Activated naive CD8-positive, alpha-beta T cell treated with anti-CD3 and anti-CD28 coated beads, Interleukin-2, amount 50 U/mL, for 24 hours (primary cell): ENCODE data around the gene PDE4DIP.
"Not testable (repeated sequence)": the region's sequence is repeated elsewhere in the genome, so short reads cannot be mapped to it uniquely, and the experiment has no call there.

Source experiments
- ATAC-seq: fragments of 150-1000 bp; cut with Tn5 transposase; one replicate; pipeline ENCODE4 v1.10.0; 2021
- DNase-seq: peaks from one replicate; pipeline ENCODE4 v3.0.0; 2021
- H3K27ac Mint-ChIP-seq: one replicate; pipeline ENCODE4 v1.8.0; 2021; ENCODE audit warnings: mild to moderate bottlenecking, mixed read lengths
- H3K27me3 Mint-ChIP-seq: one replicate; pipeline ENCODE4 v1.8.0; 2021; ENCODE audit warnings: mixed read lengths
- H3K36me3 Mint-ChIP-seq: one replicate; pipeline ENCODE4 v1.8.0; 2021; ENCODE audit warnings: low read depth, mixed read lengths
- H3K4me1 Mint-ChIP-seq: one replicate; pipeline ENCODE4 v1.8.0; 2021; ENCODE audit warnings: mixed read lengths
- H3K4me3 Mint-ChIP-seq: one replicate; pipeline ENCODE4 v1.8.0; 2021; ENCODE audit warnings: mild to moderate bottlenecking, moderate library complexity, mixed read lengths
- H3K9me3 Mint-ChIP-seq: one replicate; pipeline ENCODE4 v1.8.0; 2021; ENCODE audit warnings: mixed read lengths

PDE4DIP gene

GRCh38 chr1:149008769-149009168, 164.5 kb downstream of the PDE4DIP start:
- H3K27ac Mint-ChIP-seq, H3K36me3 Mint-ChIP-seq: not testable (repeated sequence)

DNA sequence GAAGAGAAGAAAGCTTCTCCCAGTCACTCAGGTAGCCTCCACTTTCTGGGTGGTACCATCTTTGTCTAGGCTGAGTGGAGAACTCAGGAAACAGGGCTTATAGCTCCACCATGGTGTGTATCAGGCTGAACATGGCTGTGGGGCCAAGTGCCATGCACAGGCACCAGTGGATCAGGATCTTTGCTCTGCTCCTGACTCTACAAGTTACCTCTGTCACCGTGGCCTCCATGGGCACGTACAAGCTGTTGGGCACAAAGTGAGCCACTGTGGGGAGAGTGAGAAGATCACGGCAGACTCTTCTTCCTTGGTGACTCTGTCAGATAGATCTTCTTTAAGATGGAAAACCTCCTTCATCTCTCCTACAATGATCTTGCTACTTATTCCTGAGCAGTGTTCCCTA, 165.5 kb downstream of the PDE4DIP start:
- H3K36me3 Mint-ChIP-seq, ATAC-seq, H3K9me3 Mint-ChIP-seq, H3K27me3 Mint-ChIP-seq, H3K4me3 Mint-ChIP-seq, DNase-seq, H3K4me1 Mint-ChIP-seq, H3K27ac Mint-ChIP-seq: not testable (repeated sequence)

More at GRCh38 chr1:149008769-149009168, 164.5 kb downstream of the PDE4DIP start:
- H3K4me3 Mint-ChIP-seq, ATAC-seq, H3K4me1 Mint-ChIP-seq, H3K9me3 Mint-ChIP-seq, H3K27me3 Mint-ChIP-seq, DNase-seq: not testable (repeated sequence)

GRCh38 chr1:149012599-149012998, 168.4 kb downstream of the PDE4DIP start:
- not testable (repeated sequence) for H3K4me1 Mint-ChIP-seq, H3K4me3 Mint-ChIP-seq, DNase-seq, H3K27me3 Mint-ChIP-seq, H3K27ac Mint-ChIP-seq, H3K36me3 Mint-ChIP-seq, H3K9me3 Mint-ChIP-seq, ATAC-seq

- not testable (repeated sequence) for H3K27me3 Mint-ChIP-seq, DNase-seq, H3K4me1 Mint-ChIP-seq, H3K4me3 Mint-ChIP-seq, H3K27ac Mint-ChIP-seq, H3K36me3 Mint-ChIP-seq, H3K9me3 Mint-ChIP-seq, ATAC-seq
Observed at GRCh38 chr1:149013513-149013912, 169.3 kb downstream of the PDE4DIP start.

DNA sequence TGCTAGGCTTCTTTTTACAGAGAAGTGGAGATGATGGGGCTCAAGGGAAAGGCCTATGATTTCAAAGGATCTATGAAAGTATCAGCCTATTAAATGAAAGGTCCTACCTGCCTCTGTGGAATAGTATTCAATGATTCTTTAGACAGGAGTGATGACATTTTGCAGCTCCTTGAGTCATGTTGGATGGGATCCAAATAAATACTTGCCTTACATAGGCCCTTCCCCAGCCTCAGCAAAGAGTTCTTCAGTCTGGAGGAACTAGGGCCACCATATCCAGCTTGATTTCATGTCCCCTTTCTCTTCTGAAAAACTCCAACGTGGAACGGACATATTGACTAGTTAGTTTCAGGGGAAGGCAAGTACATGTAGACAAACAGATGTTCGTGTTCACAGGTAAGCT, 171.3 kb downstream of the PDE4DIP start:
- not testable (repeated sequence) for H3K36me3 Mint-ChIP-seq, H3K4me3 Mint-ChIP-seq, H3K9me3 Mint-ChIP-seq, H3K4me1 Mint-ChIP-seq, H3K27ac Mint-ChIP-seq, H3K27me3 Mint-ChIP-seq, DNase-seq, ATAC-seq

- not testable (repeated sequence) for H3K27ac Mint-ChIP-seq, ATAC-seq, H3K9me3 Mint-ChIP-seq, H3K36me3 Mint-ChIP-seq, H3K4me3 Mint-ChIP-seq, H3K4me1 Mint-ChIP-seq, DNase-seq, H3K27me3 Mint-ChIP-seq
Observed at GRCh38 chr1:149016626-149017025, 172.4 kb downstream of the PDE4DIP start.

DNA sequence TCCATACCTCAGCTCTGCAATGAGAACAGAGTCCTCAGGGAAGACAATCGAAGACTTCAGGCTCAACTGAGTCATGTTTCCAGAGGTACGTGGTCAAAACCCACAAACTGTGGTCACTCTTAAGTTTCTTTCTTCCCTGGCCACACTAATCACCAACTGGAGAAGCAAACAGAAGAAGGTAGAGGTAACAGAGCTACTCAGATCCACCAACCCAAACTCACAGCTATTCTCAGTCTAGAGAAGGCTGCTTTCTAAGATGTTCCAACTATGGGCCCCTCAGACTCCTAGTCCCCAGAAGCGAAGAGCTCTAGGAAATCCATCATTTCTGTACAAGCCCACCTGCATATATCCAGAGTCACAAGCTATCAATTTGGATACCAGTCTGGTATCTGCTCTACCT, 174.3 kb downstream of the PDE4DIP start:
- not testable (repeated sequence) for H3K9me3 Mint-ChIP-seq, H3K4me1 Mint-ChIP-seq, H3K27me3 Mint-ChIP-seq, H3K27ac Mint-ChIP-seq, DNase-seq, H3K4me3 Mint-ChIP-seq, H3K36me3 Mint-ChIP-seq
- ATAC-seq = peak; percentile 59

DNA sequence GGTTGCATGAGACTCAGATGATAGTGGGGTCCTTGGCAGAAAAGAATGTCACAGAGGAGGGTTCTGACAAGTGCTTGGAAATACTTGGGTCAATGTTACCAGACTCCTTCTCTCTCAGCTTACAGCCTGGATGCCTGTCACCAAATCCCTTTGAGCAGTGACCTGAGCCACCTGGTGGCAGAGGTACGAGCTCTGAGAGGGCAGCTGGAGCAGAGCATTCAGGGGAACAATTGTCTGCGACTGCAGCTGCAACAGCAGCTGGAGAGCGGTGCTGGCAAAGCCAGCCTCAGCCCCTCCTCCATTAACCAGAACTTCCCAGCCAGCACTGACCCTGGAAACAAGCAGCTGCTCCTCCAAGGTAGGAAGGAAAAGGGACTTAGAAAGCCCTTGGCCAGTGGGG, 180.1 kb downstream of the PDE4DIP start:
- ATAC-seq, H3K27me3 Mint-ChIP-seq, H3K36me3 Mint-ChIP-seq, H3K27ac Mint-ChIP-seq, H3K4me1 Mint-ChIP-seq, DNase-seq, H3K4me3 Mint-ChIP-seq, H3K9me3 Mint-ChIP-seq: not testable (repeated sequence)

DNA sequence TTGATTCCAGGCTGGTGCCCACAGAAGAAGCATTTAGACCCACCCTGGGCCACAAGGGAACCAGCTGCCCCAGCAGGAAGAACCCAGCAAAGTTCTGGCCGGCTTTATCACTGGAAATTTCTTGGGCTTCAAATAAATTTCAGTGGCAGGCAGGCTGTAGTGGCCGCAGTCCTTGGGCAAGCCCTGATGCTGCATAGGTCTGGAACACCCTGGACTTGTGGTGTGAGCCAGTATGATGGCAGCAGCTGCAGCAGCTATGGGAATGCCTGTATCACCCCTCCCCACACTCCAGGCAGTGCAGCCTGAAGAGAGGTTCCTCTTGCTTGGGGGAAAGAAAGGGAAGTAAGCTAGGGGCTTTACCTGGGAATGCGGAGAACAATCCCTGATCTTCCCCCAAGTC, 189.7 kb downstream of the PDE4DIP start:
- ATAC-seq, H3K36me3 Mint-ChIP-seq, H3K27me3 Mint-ChIP-seq, DNase-seq, H3K4me1 Mint-ChIP-seq, H3K4me3 Mint-ChIP-seq, H3K9me3 Mint-ChIP-seq, H3K27ac Mint-ChIP-seq: not testable (repeated sequence)

- not testable (repeated sequence) for ATAC-seq, DNase-seq, H3K4me3 Mint-ChIP-seq, H3K27ac Mint-ChIP-seq, H3K36me3 Mint-ChIP-seq, H3K27me3 Mint-ChIP-seq, H3K9me3 Mint-ChIP-seq, H3K4me1 Mint-ChIP-seq
Observed at GRCh38 chr1:149043056-149043455, 198.8 kb downstream of the PDE4DIP start.

GRCh38 chr1:149064611-149065010, 220.4 kb downstream of the PDE4DIP start:
- not testable (repeated sequence) for DNase-seq, H3K9me3 Mint-ChIP-seq, H3K36me3 Mint-ChIP-seq, H3K4me3 Mint-ChIP-seq, H3K27me3 Mint-ChIP-seq, H3K27ac Mint-ChIP-seq, ATAC-seq, H3K4me1 Mint-ChIP-seq

GRCh38 chr1:149075505-149076127, 231.4 kb downstream of the PDE4DIP start:
- H3K4me1 Mint-ChIP-seq, DNase-seq, H3K27ac Mint-ChIP-seq, H3K36me3 Mint-ChIP-seq, ATAC-seq, H3K4me3 Mint-ChIP-seq, H3K9me3 Mint-ChIP-seq, H3K27me3 Mint-ChIP-seq: not testable (repeated sequence)
